Mucosa of stomach (tissue), 1 donor: ENCODE data around the gene HMG20A.
A peak's percentile ranks its signal among the peaks of the same experiment; 100 is the strongest.

Experiments used
- H3K27me3 ChIP-seq: one replicate; pipeline ENCODE4 v1.7.0; 2013; ENCODE audit warnings: mild to moderate bottlenecking, low read length; ENCODE audit not compliant: control insufficient read depth, insufficient read depth
- H3K36me3 ChIP-seq: one replicate; pipeline ENCODE4 v1.7.0; 2013; ENCODE audit warnings: low read length; ENCODE audit not compliant: control insufficient read depth, insufficient read depth
- H3K4me1 ChIP-seq: one replicate; pipeline ENCODE4 v1.7.0; 2013; ENCODE audit warnings: mild to moderate bottlenecking, low read length; ENCODE audit not compliant: control insufficient read depth, insufficient read depth
- H3K4me3 ChIP-seq: one replicate; pipeline ENCODE4 v1.7.0; 2013; ENCODE audit warnings: low read length
- H3K9ac ChIP-seq: one replicate; pipeline ENCODE4 v1.7.0; 2013; ENCODE audit warnings: mild to moderate bottlenecking, low read length, moderate library complexity
- H3K9me3 ChIP-seq: one replicate; pipeline ENCODE4 v1.7.0; 2013; ENCODE audit warnings: mild to moderate bottlenecking, low read length, moderate library complexity; ENCODE audit not compliant: control insufficient read depth
- donor health status: Pancreatic carcinoma.

Gene HMG20A

GRCh38 chr15:77484994-77485393 lies 64.3 kb downstream of the HMG20A start:
- Histone ChIP-seq H3K9ac (no peak overlapping the region), H3K9me3 (no peaks in the 10 kb centered on the region), H3K4me1 (peaks cover 10% of the 10 kb centered on the region), H3K36me3 (no peaks in the 10 kb centered on the region), H3K4me3 (no peak overlapping the region), H3K27me3 (no peaks in the 10 kb centered on the region)

GRCh38 chr15:77486542-77487468 lies 66.1 kb downstream of the HMG20A start:
- Histone ChIP-seq H3K27me3 (no peaks in the 10 kb centered on the region), H3K4me3 (no peak overlapping the region), H3K9ac (no peak overlapping the region), H3K9me3 (no peaks in the 10 kb centered on the region), H3K36me3 (no peaks in the 10 kb centered on the region), H3K4me1 (peaks cover under 1% of the 10 kb centered on the region)

GRCh38 chr15:77487469-77487842 lies 66.8 kb downstream of the HMG20A start:
- Histone ChIP-seq H3K4me1 (no peaks in the 10 kb centered on the region), H3K36me3 (no peaks in the 10 kb centered on the region), H3K27me3 (no peaks in the 10 kb centered on the region)

GRCh38 chr15:77487888-77488287 lies 67.2 kb downstream of the HMG20A start:
- Histone ChIP-seq H3K4me3 (no peak overlapping the region), H3K9me3 (no peaks in the 10 kb centered on the region), H3K9ac (no peak overlapping the region), H3K36me3 (no peaks in the 10 kb centered on the region), H3K27me3 (no peaks in the 10 kb centered on the region), H3K4me1 (no peaks in the 10 kb centered on the region)

More at GRCh38 chr15:77487469-77487842, 66.8 kb downstream of the HMG20A start:
- Histone ChIP-seq H3K9me3 (no peaks in the 10 kb centered on the region), H3K9ac (no peak overlapping the region), H3K4me3 (no peak overlapping the region)

- no peaks in the 10 kb centered on the region for H3K36me3 ChIP-seq
- H3K4me3 ChIP-seq, result no peak overlapping the region
- no peaks in the 10 kb centered on the region for H3K27me3 ChIP-seq
- no peak overlapping the region for H3K9ac ChIP-seq
- no peaks in the 10 kb centered on the region for H3K4me1 ChIP-seq
- H3K9me3 ChIP-seq, result no peaks in the 10 kb centered on the region
Measured at GRCh38 chr15:77489647-77490046, 69.0 kb downstream of the HMG20A start.

GRCh38 chr15:77493324-77493907 lies 72.7 kb downstream of the HMG20A start:
- H3K9ac ChIP-seq, result no peak overlapping the region

GRCh38 chr15:77494073-77494867 lies 73.6 kb downstream of the HMG20A start:
- H3K4me1 ChIP-seq, result peaks cover 9% of the 10 kb centered on the region
- no peaks in the 10 kb centered on the region for H3K9me3 ChIP-seq
- H3K36me3 ChIP-seq, result no peaks in the 10 kb centered on the region
- no peak overlapping the region for H3K9ac ChIP-seq
- H3K4me3 ChIP-seq, result no peak overlapping the region
- no peaks in the 10 kb centered on the region for H3K27me3 ChIP-seq

More at GRCh38 chr15:77493324-77493907, 72.7 kb downstream of the HMG20A start:
- Histone ChIP-seq H3K36me3 (no peaks in the 10 kb centered on the region), H3K4me1 (peaks cover 9% of the 10 kb centered on the region), H3K4me3 (no peak overlapping the region), H3K9me3 (no peaks in the 10 kb centered on the region), H3K27me3 (no peaks in the 10 kb centered on the region)

- Histone ChIP-seq H3K4me3 (no peak overlapping the region), H3K9ac (no peak overlapping the region), H3K27me3 (no peaks in the 10 kb centered on the region), H3K4me1 (peaks cover 9% of the 10 kb centered on the region), H3K36me3 (no peaks in the 10 kb centered on the region), H3K9me3 (no peaks in the 10 kb centered on the region)
Measured at GRCh38 chr15:77494964-77495363, 74.3 kb downstream of the HMG20A start.

GRCh38 chr15:77495838-77496596 lies 75.3 kb downstream of the HMG20A start:
- H3K27me3 ChIP-seq, result no peaks in the 10 kb centered on the region
- no peak overlapping the region for H3K4me3 ChIP-seq
- H3K36me3 ChIP-seq, result no peaks in the 10 kb centered on the region
- no peaks in the 10 kb centered on the region for H3K9me3 ChIP-seq
- H3K9ac ChIP-seq, result no peak overlapping the region
- H3K4me1 ChIP-seq, result peaks cover 9% of the 10 kb centered on the region

GRCh38 chr15:77496715-77497109 lies 76.0 kb downstream of the HMG20A start:
- peak overlapping the region; percentile 63 for H3K9ac ChIP-seq
- no peak overlapping the region for H3K4me3 ChIP-seq
- H3K4me1 ChIP-seq, result peaks cover 9% of the 10 kb centered on the region
- H3K9me3 ChIP-seq, result no peaks in the 10 kb centered on the region
- no peaks in the 10 kb centered on the region for H3K27me3 ChIP-seq
- H3K36me3 ChIP-seq, result no peaks in the 10 kb centered on the region

GRCh38 chr15:77497110-77497737 lies 76.5 kb downstream of the HMG20A start:
- Histone ChIP-seq H3K9ac (peak overlapping the region; percentile 63), H3K36me3 (no peaks in the 10 kb centered on the region), H3K4me3 (no peak overlapping the region), H3K9me3 (no peaks in the 10 kb centered on the region), H3K4me1 (peaks cover 9% of the 10 kb centered on the region), H3K27me3 (no peaks in the 10 kb centered on the region)
